Epithelial cell of esophagus (primary cell): ENCODE measurements around the gene ELMO1.
A peak's percentile ranks its signal among the peaks of the same experiment; 100 is the strongest.

ENCODE experiments used
- DNase-seq: peaks from one replicate; pipeline ENCODE4 v3.0.0; 2010; ENCODE audit warnings: low read depth
- H3K4me3 ChIP-seq: 2 replicates; pipeline ENCODE4 v1.5.1; 2011; ENCODE audit warnings: mild to moderate bottlenecking, low read length, control low read depth
- TF ChIP-seq, protein P1 (sequence below): IDR thresholded peaks from 2 replicates; pipeline ENCODE4 v1.5.1; 2011; ENCODE audit warnings: low read depth, mild to moderate bottlenecking, low read length, control low read depth, inconsistent platforms; ENCODE audit not compliant: insufficient read depth; ENCODE audit errors: missing control alignments

Gene ELMO1

GRCh38 chr7:37104822-37105518 lies 343.7 kb downstream of the ELMO1 start:
- H3K4me3 ChIP-seq, result no peak overlapping the region
- TF ChIP-seq, protein P1, sequence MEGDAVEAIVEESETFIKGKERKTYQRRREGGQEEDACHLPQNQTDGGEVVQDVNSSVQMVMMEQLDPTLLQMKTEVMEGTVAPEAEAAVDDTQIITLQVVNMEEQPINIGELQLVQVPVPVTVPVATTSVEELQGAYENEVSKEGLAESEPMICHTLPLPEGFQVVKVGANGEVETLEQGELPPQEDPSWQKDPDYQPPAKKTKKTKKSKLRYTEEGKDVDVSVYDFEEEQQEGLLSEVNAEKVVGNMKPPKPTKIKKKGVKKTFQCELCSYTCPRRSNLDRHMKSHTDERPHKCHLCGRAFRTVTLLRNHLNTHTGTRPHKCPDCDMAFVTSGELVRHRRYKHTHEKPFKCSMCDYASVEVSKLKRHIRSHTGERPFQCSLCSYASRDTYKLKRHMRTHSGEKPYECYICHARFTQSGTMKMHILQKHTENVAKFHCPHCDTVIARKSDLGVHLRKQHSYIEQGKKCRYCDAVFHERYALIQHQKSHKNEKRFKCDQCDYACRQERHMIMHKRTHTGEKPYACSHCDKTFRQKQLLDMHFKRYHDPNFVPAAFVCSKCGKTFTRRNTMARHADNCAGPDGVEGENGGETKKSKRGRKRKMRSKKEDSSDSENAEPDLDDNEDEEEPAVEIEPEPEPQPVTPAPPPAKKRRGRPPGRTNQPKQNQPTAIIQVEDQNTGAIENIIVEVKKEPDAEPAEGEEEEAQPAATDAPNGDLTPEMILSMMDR, result no peak
- no peak for DNase-seq

DNA sequence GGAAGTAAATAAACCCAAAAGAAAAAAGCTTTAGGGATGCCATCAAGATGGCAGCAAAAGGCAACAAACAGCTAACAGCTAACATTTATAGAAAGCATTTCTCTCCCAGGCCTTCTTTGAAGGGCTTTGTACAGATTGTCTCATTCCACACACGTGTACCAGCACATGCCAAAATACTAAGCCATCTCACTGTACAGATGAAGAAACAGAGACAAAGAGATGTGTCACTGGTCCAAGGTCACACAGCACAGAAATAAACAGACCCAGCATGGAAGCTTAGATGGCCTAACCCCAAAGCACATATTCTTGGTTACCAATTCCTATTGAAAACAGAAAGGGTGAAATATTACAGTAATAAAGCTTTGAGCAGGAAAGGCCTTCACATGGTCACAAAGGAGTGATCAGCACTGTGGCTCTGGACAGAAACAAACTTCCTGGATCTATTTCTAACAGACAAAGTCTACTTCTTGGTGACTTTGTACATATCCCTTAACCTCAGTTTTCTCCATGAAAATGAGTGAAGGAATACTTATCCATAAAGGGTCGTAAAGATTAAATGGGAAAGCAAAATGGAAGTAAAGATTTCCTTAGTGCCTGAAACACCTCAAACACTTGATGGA lies 346.0 kb downstream of the ELMO1 start:
- DNase-seq, result no peak
- H3K4me3 ChIP-seq, result no peak overlapping the region
- TF ChIP-seq, protein P1, result no peak

DNA sequence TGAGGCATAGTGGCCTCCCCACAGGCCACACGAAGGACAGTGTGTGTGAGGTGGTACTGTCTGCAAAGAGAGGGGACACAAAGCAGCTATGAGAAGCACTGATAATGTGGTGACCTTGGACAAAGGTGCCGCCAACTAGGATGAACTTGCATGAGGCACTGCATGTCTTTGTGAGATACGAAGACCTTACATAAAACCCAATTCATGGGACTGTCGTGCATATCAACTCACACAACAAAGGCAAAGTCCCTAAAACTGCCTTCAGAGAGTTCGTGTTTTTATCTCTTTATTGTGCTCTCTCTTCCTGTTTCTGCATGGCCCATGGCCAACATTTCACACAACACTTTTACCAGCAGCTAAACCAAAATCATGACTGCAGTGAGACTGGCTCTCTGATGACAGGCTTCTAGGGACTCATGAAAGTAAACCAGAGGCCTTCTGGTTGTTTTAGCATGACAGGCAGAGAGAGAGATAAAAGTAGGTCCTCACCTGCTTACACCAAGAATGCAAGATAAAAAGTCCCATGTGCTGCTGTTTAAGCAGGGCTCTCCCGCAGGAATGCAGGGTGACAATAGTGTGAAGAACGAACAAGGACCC lies 347.8 kb downstream of the ELMO1 start:
- DNase-seq, result no peak
- TF ChIP-seq, protein P1, result no peak
- H3K4me3 ChIP-seq, result no peak overlapping the region

GRCh38 chr7:37098762-37099161 lies 349.9 kb downstream of the ELMO1 start:
- TF ChIP-seq, protein P1, result no peak
- no peak overlapping the region for H3K4me3 ChIP-seq
- no peak for DNase-seq

- H3K4me3 ChIP-seq, result no peak overlapping the region
- peak; percentile 27 for DNase-seq
- TF ChIP-seq, protein P1, result no peak
Measured at GRCh38 chr7:37097983-37098382, 350.7 kb downstream of the ELMO1 start.

- H3K4me3 ChIP-seq, result no peak overlapping the region
- no peak for DNase-seq
Measured at GRCh38 chr7:37097276-37097675, 351.4 kb downstream of the ELMO1 start.

More at GRCh38 chr7:37097276-37097675, 351.4 kb downstream of the ELMO1 start:
- TF ChIP-seq, protein P1, result no peak
